Esophagus squamous epithelium (tissue), 4 donors: ENCODE measurements around the gene DAZAP1.

ENCODE experiments used
- POLR2A ChIP-seq, 4 donors: fragments of 450-650 bp; IDR thresholded peaks; one replicate each; pipeline ENCODE4 v1.6.1; 2017; ENCODE audit warnings: antibody characterized with exemption in 4 of 4, mild to moderate bottlenecking in 4 of 4, moderate library complexity in 3 of 4
- TF ChIP-seq, protein P1 (sequence below), 6 experiments: fragments of 450-650 bp in 4 of 6; fragments of 200-600 bp in 2 of 6; sonication (generic) in 2 of 6; IDR thresholded peaks; one replicate each; pipeline ENCODE4 v1.5.1; 2016 to 2019; ENCODE audit warnings: antibody characterized with exemption in 6 of 6, mild to moderate bottlenecking in 4 of 6, moderate library complexity in 4 of 6

- TF ChIP-seq, protein P1, sequence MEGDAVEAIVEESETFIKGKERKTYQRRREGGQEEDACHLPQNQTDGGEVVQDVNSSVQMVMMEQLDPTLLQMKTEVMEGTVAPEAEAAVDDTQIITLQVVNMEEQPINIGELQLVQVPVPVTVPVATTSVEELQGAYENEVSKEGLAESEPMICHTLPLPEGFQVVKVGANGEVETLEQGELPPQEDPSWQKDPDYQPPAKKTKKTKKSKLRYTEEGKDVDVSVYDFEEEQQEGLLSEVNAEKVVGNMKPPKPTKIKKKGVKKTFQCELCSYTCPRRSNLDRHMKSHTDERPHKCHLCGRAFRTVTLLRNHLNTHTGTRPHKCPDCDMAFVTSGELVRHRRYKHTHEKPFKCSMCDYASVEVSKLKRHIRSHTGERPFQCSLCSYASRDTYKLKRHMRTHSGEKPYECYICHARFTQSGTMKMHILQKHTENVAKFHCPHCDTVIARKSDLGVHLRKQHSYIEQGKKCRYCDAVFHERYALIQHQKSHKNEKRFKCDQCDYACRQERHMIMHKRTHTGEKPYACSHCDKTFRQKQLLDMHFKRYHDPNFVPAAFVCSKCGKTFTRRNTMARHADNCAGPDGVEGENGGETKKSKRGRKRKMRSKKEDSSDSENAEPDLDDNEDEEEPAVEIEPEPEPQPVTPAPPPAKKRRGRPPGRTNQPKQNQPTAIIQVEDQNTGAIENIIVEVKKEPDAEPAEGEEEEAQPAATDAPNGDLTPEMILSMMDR (IDR thresholded peaks at IDR 0.05) = no peak
- no peak for TF ChIP-seq POLR2A (IDR thresholded peaks at IDR 0.05)
Measured at GRCh38 chr19:1457892-1458291, 50.5 kb downstream of the DAZAP1 start.
